CD4-positive, alpha-beta T cell (primary cell): ENCODE data around the gene ARHGDIB. TPM values are rescaled to one million over a fixed set of nuclear protein-coding genes. Genes with fewer than 3 reads are reported as not detected.

Source experiments
- ATAC-seq: fragments of 200-7000 bp; cut with Tn5 transposase; one replicate; pipeline ENCODE4 v1.10.0; 2022; ENCODE audit warnings: mild to moderate bottlenecking; ENCODE audit not compliant: poor library complexity
- CTCF ChIA-PET: fragments of 350-600 bp; sonication (Branson Sonifier 250); formaldehyde crosslinking; loops from one replicate; lab custom pipeline; 2021; ENCODE audit warnings: antibody characterized with exemption, inconsistent platforms; lab: Charles Lee
- POLR2A ChIA-PET: fragments of 350-600 bp; sonication (Branson Sonifier 250); formaldehyde crosslinking; loops from one replicate; lab custom pipeline; 2021; ENCODE audit warnings: antibody characterized with exemption, inconsistent platforms; lab: Charles Lee
- DNase-seq, 14 experiments: peaks; one replicate each; pipeline ENCODE4 v3.0.0-alpha.2; 2013 to 2020; ENCODE audit warnings: mixed read lengths in 2 of 14
- H3K27ac ChIP-seq, 2 donors: one replicate each; pipeline versions ENCODE4 v1.5.1 to v1.7.0; 2013; ENCODE audit warnings: low read length in 2 of 2, low read depth in 1 of 2, mild to moderate bottlenecking in 1 of 2
- H3K27me3 ChIP-seq, 2 experiments: 1 replicate in 1 of 2; 2 replicates in 1 of 2; pipeline versions ENCODE4 v1.6.1 to v1.7.0; 2013; ENCODE audit warnings: low read length in 2 of 2, control low read depth in 1 of 2, mild to moderate bottlenecking in 1 of 2, moderate library complexity in 1 of 2; ENCODE audit not compliant: insufficient read depth in 2 of 2, control insufficient read depth in 1 of 2
- H3K36me3 ChIP-seq: one replicate; pipeline ENCODE4 v1.6.1; 2013; ENCODE audit warnings: low read length, control low read depth; ENCODE audit not compliant: insufficient read depth
- H3K4me1 ChIP-seq: one replicate; pipeline ENCODE4 v1.6.1; 2013; ENCODE audit warnings: low read length, control low read depth; ENCODE audit not compliant: insufficient read depth
- H3K4me3 ChIP-seq: one replicate; pipeline ENCODE4 v1.5.1; 2013; ENCODE audit warnings: mild to moderate bottlenecking, low read length, moderate library complexity
- H3K9me3 ChIP-seq, 2 experiments: 1 replicate in 1 of 2; 2 replicates in 1 of 2; pipeline versions ENCODE4 v1.6.1 to v1.7.0; 2013; ENCODE audit warnings: low read length in 2 of 2, mild to moderate bottlenecking in 2 of 2, control low read depth in 1 of 2, moderate library complexity in 1 of 2; ENCODE audit not compliant: control insufficient read depth in 1 of 2, insufficient read depth in 1 of 2
- H3K27ac Mint-ChIP-seq: one replicate; pipeline ENCODE4 v1.8.0; 2020; ENCODE audit warnings: mixed read lengths
- H3K27me3 Mint-ChIP-seq: one replicate; pipeline ENCODE4 v1.8.0; 2021; ENCODE audit warnings: mixed read lengths
- H3K36me3 Mint-ChIP-seq: one replicate; pipeline ENCODE4 v1.8.0; 2021; ENCODE audit warnings: low read depth, mixed read lengths
- H3K4me1 Mint-ChIP-seq: one replicate; pipeline ENCODE4 v1.8.0; 2021; ENCODE audit warnings: low read depth, mixed read lengths
- H3K4me3 Mint-ChIP-seq: one replicate; pipeline ENCODE4 v1.8.0; 2020; ENCODE audit warnings: mild to moderate bottlenecking, mixed read lengths
- H3K9me3 Mint-ChIP-seq: one replicate; pipeline ENCODE4 v1.8.0; 2020; ENCODE audit warnings: mixed read lengths
- CTCF ChIP-seq: fragments of 200-600 bp; IDR thresholded peaks from one replicate; pipeline ENCODE4 v1.8.0; 2022; ENCODE audit warnings: antibody characterized with exemption, mild to moderate bottlenecking
- intact Hi-C, 2 experiments: fragments of 100-400 bp; cut with DNase I in 1 of 2; cut with micrococcal nuclease in 1 of 2; formaldehyde crosslinking; loops; one replicate each; pipeline versions ENCODE4 v1.15.1 to v1.9.0; 2023 to 2025; cut with DNase I, micrococcal nuclease
- total RNA-seq, 174 experiments: library from RNA in 2 of 174; stranded (reverse) in 2 of 174; gene quantifications; one replicate each; pipeline ENCODE4 v1.2.3 and lab custom pipeline; 2021 to 2026

ARHGDIB gene
- total RNA-seq, 2 experiments from 2014 or later, result 872 to 942 TPM

GRCh38 chr12:14915736-14916135 is 45.7 kb downstream of the ARHGDIB start:
- ChIA-PET POLR2A (no interaction called here), CTCF (interaction anchor here (0.7 kb wide), 1 partner anchor 12 kb away, joined by 4 read pairs; no protein-coding TSS in a partner anchor)
- Histone ChIP-seq H3K4me3 (no peak overlapping the region), H3K36me3 (peaks cover 85% of the 10 kb centered on the region), H3K27me3 (no peaks in the 10 kb centered on the region), H3K4me1 (peaks cover 8% of the 10 kb centered on the region), H3K27ac (no peak overlapping the region), H3K9me3 (no peaks in the 10 kb centered on the region)
- ATAC-seq, result no peak
- Mint-ChIP-seq H3K4me3 (no peak overlapping the region), H3K4me1 (peaks cover 30% of the 10 kb centered on the region), H3K27ac (no peak overlapping the region), H3K9me3 (no peaks in the 10 kb centered on the region), H3K36me3 (peaks cover 99% of the 10 kb centered on the region), H3K27me3 (no peaks in the 10 kb centered on the region)
- no peak for DNase-seq
- intact Hi-C loops, result loop anchor here in 1 of 2 experiments (2.0 to 10.0 kb wide), 2 partner anchors 15 to 691 kb away; no protein-coding TSS in a partner anchor
- TF ChIP-seq CTCF, result no peak

GRCh38 chr12:14913381-14913781 is 48.0 kb downstream of the ARHGDIB start:
- DNase-seq (no peak), ATAC-seq (no peak)
- Mint-ChIP-seq H3K36me3 (peaks cover 94% of the 10 kb centered on the region), H3K27me3 (no peaks in the 10 kb centered on the region), H3K27ac (no peak overlapping the region), H3K4me1 (peaks cover 14% of the 10 kb centered on the region), H3K4me3 (no peak overlapping the region), H3K9me3 (no peaks in the 10 kb centered on the region)
- H3K27me3 ChIP-seq, result no peaks in the 10 kb centered on the region
- H3K27ac ChIP-seq, result no peak overlapping the region
- H3K4me3 ChIP-seq, result no peak overlapping the region
- peaks cover 63% of the 10 kb centered on the region for H3K36me3 ChIP-seq
- POLR2A ChIA-PET, result no interaction called here
- CTCF ChIA-PET, result interaction anchor here (1.2 kb wide), 1 partner anchor 24 kb away, joined by 3 read pairs; no protein-coding TSS in a partner anchor
- intact Hi-C loops, result loop anchor here in 1 of 2 experiments (10.0 kb wide), 1 partner anchor 689 kb away; no protein-coding TSS in a partner anchor
- TF ChIP-seq CTCF, result no peak
- no peaks in the 10 kb centered on the region for H3K9me3 ChIP-seq
- no peaks in the 10 kb centered on the region for H3K4me1 ChIP-seq

- CTCF ChIA-PET, result interaction anchor here (1.4 kb wide), 1 partner anchor 85 kb away, joined by 4 read pairs; no protein-coding TSS in a partner anchor
- no peaks in the 10 kb centered on the region for H3K9me3 ChIP-seq
- intact Hi-C loops, result loop anchor here in 1 of 2 experiments (10.0 kb wide), 1 partner anchor 686 kb away; no protein-coding TSS in a partner anchor
These were observed 50.3 kb downstream of the ARHGDIB start for GRCh38 chr12:14911131-14911530.

More at GRCh38 chr12:14911131-14911530, 50.3 kb downstream of the ARHGDIB start:
- no peaks in the 10 kb centered on the region for H3K27me3 ChIP-seq
- H3K4me3 ChIP-seq, result no peak overlapping the region
- Mint-ChIP-seq H3K36me3 (peaks cover 88% of the 10 kb centered on the region), H3K9me3 (no peaks in the 10 kb centered on the region), H3K27ac (no peak overlapping the region), H3K4me3 (no peak overlapping the region), H3K27me3 (no peaks in the 10 kb centered on the region), H3K4me1 (peaks cover 14% of the 10 kb centered on the region)
- H3K27ac ChIP-seq, result no peak overlapping the region
- POLR2A ChIA-PET, result no interaction called here
- DNase-seq (no peak), ATAC-seq (no peak)
- no peak for TF ChIP-seq CTCF
- no peaks in the 10 kb centered on the region for H3K4me1 ChIP-seq
- H3K36me3 ChIP-seq, result peaks cover 40% of the 10 kb centered on the region
